Measurements from ENCODE around the gene TACC2.

The TACC2 gene

GRCh38 chr10:122171302-122172075 is 182.5 kb downstream of the TACC2 start:
- Histone ChIP-seq H3K4me1 (no peaks in the 10 kb centered on the region), H3K9me3 (no peaks in the 10 kb centered on the region), H3K36me3 (no peaks in the 10 kb centered on the region), H3K27me3 (no peaks in the 10 kb centered on the region), H3K4me3 (ENCODE audit: low read depth, low read length) (no peak overlapping the region)
- TF ChIP-seq CTCF (IDR thresholded peaks at IDR 0.05; ENCODE audit: low read depth, low read length), result no peak
- no peak for DNase-seq

GRCh38 chr10:122172361-122173008 is 183.5 kb downstream of the TACC2 start:
- no peak for DNase-seq
- Histone ChIP-seq H3K36me3 (no peaks in the 10 kb centered on the region), H3K9me3 (no peaks in the 10 kb centered on the region), H3K4me3 (ENCODE audit: low read depth, low read length) (no peak overlapping the region), H3K4me1 (no peaks in the 10 kb centered on the region), H3K27me3 (no peaks in the 10 kb centered on the region)
- no peak for TF ChIP-seq CTCF (IDR thresholded peaks at IDR 0.05; ENCODE audit: low read depth, low read length)

- no peaks in the 10 kb centered on the region for H3K4me1 ChIP-seq
- no peaks in the 10 kb centered on the region for H3K27me3 ChIP-seq
- no peaks in the 10 kb centered on the region for H3K36me3 ChIP-seq
- H3K4me3 ChIP-seq (ENCODE audit: low read depth, low read length), result no peak overlapping the region
- TF ChIP-seq CTCF (IDR thresholded peaks at IDR 0.05; ENCODE audit: low read depth, low read length), result no peak
- DNase-seq, result no peak
- no peaks in the 10 kb centered on the region for H3K9me3 ChIP-seq
Measured at GRCh38 chr10:122173337-122173736, 184.4 kb downstream of the TACC2 start.

- no peaks in the 10 kb centered on the region for H3K4me1 ChIP-seq
- no peak for TF ChIP-seq CTCF (IDR thresholded peaks at IDR 0.05; ENCODE audit: low read depth, low read length)
- no peak overlapping the region for H3K4me3 ChIP-seq (ENCODE audit: low read depth, low read length)
- DNase-seq, result no peak
- H3K27me3 ChIP-seq, result no peaks in the 10 kb centered on the region
- H3K9me3 ChIP-seq, result no peaks in the 10 kb centered on the region
- no peaks in the 10 kb centered on the region for H3K36me3 ChIP-seq
Measured at GRCh38 chr10:122173766-122174435, 184.9 kb downstream of the TACC2 start.

GRCh38 chr10:122176232-122177213 is 187.6 kb downstream of the TACC2 start:
- H3K27me3 ChIP-seq, result no peaks in the 10 kb centered on the region
- no peak for DNase-seq
- no peaks in the 10 kb centered on the region for H3K4me1 ChIP-seq
- H3K9me3 ChIP-seq, result no peaks in the 10 kb centered on the region
- TF ChIP-seq CTCF (IDR thresholded peaks at IDR 0.05; ENCODE audit: low read depth, low read length), result no peak
- H3K36me3 ChIP-seq, result no peaks in the 10 kb centered on the region
- H3K4me3 ChIP-seq (ENCODE audit: low read depth, low read length), result no peak overlapping the region

All from BE2C (cell line).